GM10248 (cell line): ENCODE data around the gene SLC17A3.

Source experiments
- CTCF ChIA-PET: fragments of 300-600 bp; sonication (Branson Sonifier 250); formaldehyde crosslinking; extraction: SDS; loops from one replicate; lab custom pipeline; 2021; ENCODE audit warnings: antibody characterized with exemption; lab: Yijun Ruan, JAX
- POLR2A ChIA-PET: fragments of 350-650 bp; sonication (Branson Sonifier 250); formaldehyde crosslinking; extraction: SDS; loops from one replicate; lab custom pipeline; 2020; ENCODE audit warnings: antibody characterized with exemption; lab: Yijun Ruan, JAX
- DNase-seq: peaks from one replicate; pipeline ENCODE4 v3.0.0; 2012; ENCODE audit errors: extremely low spot score
- TF ChIP-seq, protein P1 (sequence below): IDR thresholded peaks from 2 replicates; pipeline ENCODE4 v1.5.1; 2012; ENCODE audit warnings: mild to moderate bottlenecking, low read depth; ENCODE audit errors: extremely low read depth, missing control alignments, control extremely low read depth

The SLC17A3 gene

GRCh38 chr6:25902071-25902470 is 28.0 kb upstream of the SLC17A3 start:
- CTCF ChIA-PET = interaction anchor here (1.0 to 1.6 kb wide), 2 partner anchors 12 to 182 kb away, joined by 3 to 4 read pairs; no protein-coding TSS in a partner anchor
- no peak for DNase-seq
- POLR2A ChIA-PET = no interaction called here
- TF ChIP-seq, protein P1, sequence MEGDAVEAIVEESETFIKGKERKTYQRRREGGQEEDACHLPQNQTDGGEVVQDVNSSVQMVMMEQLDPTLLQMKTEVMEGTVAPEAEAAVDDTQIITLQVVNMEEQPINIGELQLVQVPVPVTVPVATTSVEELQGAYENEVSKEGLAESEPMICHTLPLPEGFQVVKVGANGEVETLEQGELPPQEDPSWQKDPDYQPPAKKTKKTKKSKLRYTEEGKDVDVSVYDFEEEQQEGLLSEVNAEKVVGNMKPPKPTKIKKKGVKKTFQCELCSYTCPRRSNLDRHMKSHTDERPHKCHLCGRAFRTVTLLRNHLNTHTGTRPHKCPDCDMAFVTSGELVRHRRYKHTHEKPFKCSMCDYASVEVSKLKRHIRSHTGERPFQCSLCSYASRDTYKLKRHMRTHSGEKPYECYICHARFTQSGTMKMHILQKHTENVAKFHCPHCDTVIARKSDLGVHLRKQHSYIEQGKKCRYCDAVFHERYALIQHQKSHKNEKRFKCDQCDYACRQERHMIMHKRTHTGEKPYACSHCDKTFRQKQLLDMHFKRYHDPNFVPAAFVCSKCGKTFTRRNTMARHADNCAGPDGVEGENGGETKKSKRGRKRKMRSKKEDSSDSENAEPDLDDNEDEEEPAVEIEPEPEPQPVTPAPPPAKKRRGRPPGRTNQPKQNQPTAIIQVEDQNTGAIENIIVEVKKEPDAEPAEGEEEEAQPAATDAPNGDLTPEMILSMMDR = no peak

GRCh38 chr6:25900843-25901242 is 26.8 kb upstream of the SLC17A3 start:
- ChIA-PET POLR2A (no interaction called here), CTCF (interaction anchor here (0.7 to 1.6 kb wide), 3 partner anchors 11 to 181 kb away, joined by 3 to 4 read pairs (median 3); no protein-coding TSS in a partner anchor)
- TF ChIP-seq, protein P1 = no peak
- DNase-seq = no peak

DNA sequence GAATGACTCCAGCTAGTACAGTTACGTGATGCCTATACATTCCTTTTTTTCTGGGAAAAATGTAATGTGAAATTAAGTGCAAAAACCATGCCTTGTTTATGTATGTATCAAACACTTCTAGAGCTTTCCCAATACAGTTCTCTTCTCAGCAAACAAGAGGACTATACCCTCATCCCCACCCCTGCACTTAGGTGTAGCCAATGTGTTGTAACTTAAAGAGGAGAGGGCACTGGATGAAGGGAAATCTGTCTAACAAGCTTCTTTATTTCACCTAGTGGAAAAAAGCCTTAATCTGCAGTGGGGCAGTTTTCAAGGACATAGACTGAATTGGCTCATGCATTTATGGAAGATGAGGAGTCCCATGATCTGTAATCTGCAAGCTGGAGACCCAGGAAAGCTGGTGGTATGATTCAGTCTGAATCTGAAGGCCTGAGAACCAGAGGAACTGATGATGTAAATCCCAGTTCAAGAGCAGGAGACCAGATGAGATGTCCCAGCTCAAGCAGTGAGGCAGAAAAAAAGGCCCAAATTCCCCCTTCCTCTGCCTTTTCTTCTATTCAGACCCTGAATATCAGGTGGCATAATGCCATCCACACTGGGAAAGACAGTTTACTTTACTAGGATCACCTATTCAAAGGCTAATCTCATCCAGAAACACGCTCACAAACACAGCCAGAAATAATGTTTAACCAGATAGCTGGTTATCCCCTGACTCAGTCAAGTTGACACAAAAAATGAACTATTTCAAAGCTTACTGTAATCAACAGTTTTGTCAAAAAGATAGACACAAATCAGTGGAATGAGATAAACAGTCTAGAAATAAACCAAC is 25.8 kb upstream of the SLC17A3 start:
- ChIA-PET POLR2A (no interaction called here), CTCF (interaction anchor here (0.7 to 1.8 kb wide), 9 partner anchors 10 to 180 kb away, joined by 3 to 10 read pairs (median 3); partner anchors contain the start of gene TRIM38)
- TF ChIP-seq, protein P1 = no peak
- no peak for DNase-seq

DNA sequence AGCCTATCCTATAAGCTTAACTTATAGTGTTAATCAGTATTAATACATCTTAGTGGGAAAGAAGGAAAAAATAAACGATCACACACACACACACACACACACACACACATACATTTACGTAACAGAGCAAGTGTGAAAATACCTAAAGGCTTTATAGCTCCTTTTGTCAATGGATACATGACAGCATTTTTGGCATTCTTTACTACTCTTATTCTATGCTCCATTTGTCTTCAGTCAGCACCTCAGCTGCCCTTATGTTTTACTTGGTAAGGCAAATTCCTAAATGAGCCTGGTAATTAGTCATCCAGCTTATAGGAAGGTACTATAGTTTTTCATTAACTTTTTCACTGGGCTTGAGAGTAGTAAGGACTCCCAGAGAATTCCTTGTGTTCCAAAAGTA is 25.1 kb upstream of the SLC17A3 start:
- POLR2A ChIA-PET = no interaction called here
- no peak for DNase-seq
- CTCF ChIA-PET = interaction anchor here (0.8 to 1.8 kb wide), 9 partner anchors 10 to 179 kb away, joined by 3 to 10 read pairs (median 3); partner anchors contain the start of gene TRIM38
- TF ChIP-seq, protein P1 = no peak

- TF ChIP-seq, protein P1 = no peak
- DNase-seq = no peak
- CTCF ChIA-PET = interaction anchor here (0.9 to 1.8 kb wide), 6 partner anchors 9 to 105 kb away, joined by 3 to 10 read pairs (median 4); no protein-coding TSS in a partner anchor
- POLR2A ChIA-PET = no interaction called here
These were observed 24.4 kb upstream of the SLC17A3 start for GRCh38 chr6:25898289-25898977.

DNA sequence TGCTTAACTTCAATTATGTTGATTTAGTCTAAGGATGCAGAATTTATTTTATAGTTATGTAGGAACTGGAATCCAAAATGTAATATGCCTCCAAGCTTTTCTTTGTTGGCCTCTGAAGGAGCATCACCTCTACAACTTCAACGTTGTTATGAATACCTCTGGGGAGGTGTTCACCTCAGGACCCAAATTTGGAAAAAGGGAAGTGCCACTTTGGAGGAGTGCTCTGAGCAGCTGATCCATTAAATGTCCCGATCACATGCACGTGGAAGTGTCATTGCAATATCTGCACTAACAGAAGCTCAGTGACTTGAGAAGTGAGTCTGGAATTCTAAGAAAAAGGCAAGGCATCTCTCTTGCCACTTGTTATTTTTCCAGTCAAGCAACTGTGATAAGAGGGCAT is 22.2 kb upstream of the SLC17A3 start:
- no peak for DNase-seq
- POLR2A ChIA-PET = no interaction called here
- CTCF ChIA-PET = interaction anchor here (0.8 to 1.8 kb wide), 3 partner anchors 9 to 178 kb away, joined by 3 to 5 read pairs (median 3); no protein-coding TSS in a partner anchor
- TF ChIP-seq, protein P1 = no peak
